H9 (cell line): ENCODE data around the gene PERCC1. TPM values are rescaled to one million over a fixed set of nuclear protein-coding genes. Genes with fewer than 3 reads are reported as not detected.

ENCODE experiments used
- DNase-seq: peaks from one replicate; pipeline ENCODE4 v3.0.0-alpha.2; 2017
- H2AFZ ChIP-seq: one replicate; pipeline ENCODE4 v1.6.1; 2013; ENCODE audit warnings: mild to moderate bottlenecking, low read length, control low read depth, moderate library complexity
- H2AK5ac ChIP-seq: 2 replicates; pipeline ENCODE4 v1.6.1; 2013; ENCODE audit warnings: low read length, control low read depth, mixed read lengths; ENCODE audit not compliant: insufficient read length
- H2BK120ac ChIP-seq: one replicate; pipeline ENCODE4 v1.6.1; 2013; ENCODE audit warnings: low read depth, mild to moderate bottlenecking, low read length, control low read depth, inconsistent platforms; ENCODE audit not compliant: poor library complexity, severe bottlenecking
- H2BK12ac ChIP-seq: 2 replicates; pipeline ENCODE4 v1.6.1; 2013; ENCODE audit warnings: low read length, control low read depth, mixed read lengths, low read depth; ENCODE audit not compliant: insufficient read length
- H2BK15ac ChIP-seq: 2 replicates; pipeline ENCODE4 v1.6.1; 2013; ENCODE audit warnings: low read depth, low read length, control low read depth
- H2BK20ac ChIP-seq: one replicate; pipeline ENCODE4 v1.6.1; 2013; ENCODE audit warnings: low read depth, mild to moderate bottlenecking, low read length, control low read depth, inconsistent platforms; ENCODE audit not compliant: poor library complexity, severe bottlenecking
- H2BK5ac ChIP-seq: 2 replicates; pipeline ENCODE4 v1.6.1; 2013; ENCODE audit warnings: low read length, control low read depth, mixed read lengths; ENCODE audit not compliant: insufficient read length
- H3K14ac ChIP-seq: 2 replicates; pipeline ENCODE4 v1.6.1; 2013; ENCODE audit warnings: low read length, control low read depth; ENCODE audit not compliant: insufficient read depth
- H3K18ac ChIP-seq: 2 replicates; pipeline ENCODE4 v1.6.1; 2013; ENCODE audit warnings: low read depth, mild to moderate bottlenecking, mixed read lengths, low read length, control low read depth; ENCODE audit not compliant: insufficient read length
- H3K23ac ChIP-seq: 2 replicates; pipeline ENCODE4 v1.6.1; 2013; ENCODE audit warnings: low read length, control low read depth, mixed read lengths, low read depth; ENCODE audit not compliant: insufficient read length
- H3K23me2 ChIP-seq: 2 replicates; pipeline ENCODE4 v1.6.1; 2013; ENCODE audit warnings: low read depth, mild to moderate bottlenecking, mixed read lengths, low read length, control low read depth; ENCODE audit not compliant: insufficient read length, poor library complexity, severe bottlenecking
- H3K27ac ChIP-seq: 2 replicates; pipeline ENCODE4 v1.5.1; 2013; ENCODE audit warnings: low read length, control low read depth, mixed read lengths, low read depth; ENCODE audit not compliant: insufficient read length
- H3K27me3 ChIP-seq: 2 replicates; pipeline ENCODE4 v1.6.1; 2013; ENCODE audit warnings: low read length, control low read depth, inconsistent platforms; ENCODE audit not compliant: insufficient read depth
- H3K4ac ChIP-seq: 2 replicates; pipeline ENCODE4 v1.6.1; 2013; ENCODE audit warnings: low read depth, mild to moderate bottlenecking, control low read depth, inconsistent platforms, low read length, moderate library complexity
- H3K4me1 ChIP-seq: 2 replicates; pipeline ENCODE4 v1.6.1; 2013; ENCODE audit warnings: low read length, control low read depth, inconsistent platforms; ENCODE audit not compliant: insufficient read depth
- H3K4me2 ChIP-seq: 2 replicates; pipeline ENCODE4 v1.6.1; 2013; ENCODE audit warnings: low read length, control low read depth, mixed read lengths; ENCODE audit not compliant: insufficient read length, insufficient read depth
- H3K56ac ChIP-seq: 2 replicates; pipeline ENCODE4 v1.6.1; 2013; ENCODE audit warnings: low read depth, mild to moderate bottlenecking, mixed read lengths, low read length, control low read depth; ENCODE audit not compliant: insufficient read length
- H3K79me1 ChIP-seq: 2 replicates; pipeline ENCODE4 v1.6.1; 2013; ENCODE audit warnings: low read depth, mild to moderate bottlenecking, moderate library complexity, low read length, control low read depth, inconsistent platforms; ENCODE audit not compliant: insufficient read depth, poor library complexity, severe bottlenecking
- H3K79me2 ChIP-seq: 2 replicates; pipeline ENCODE4 v1.6.1; 2013; ENCODE audit warnings: low read length, control low read depth, inconsistent platforms; ENCODE audit not compliant: insufficient read depth
- H3K9ac ChIP-seq: 2 replicates; pipeline ENCODE4 v1.6.1; 2013; ENCODE audit warnings: low read length, control low read depth, mixed read lengths; ENCODE audit not compliant: insufficient read length; ENCODE audit errors: extremely low read depth
- H3K9me3 ChIP-seq: one replicate; pipeline ENCODE4 v1.6.1; 2013; ENCODE audit warnings: low read depth, low read length, inconsistent platforms; ENCODE audit not compliant: control insufficient read depth
- H3T11ph ChIP-seq: one replicate; pipeline ENCODE4 v1.6.1; 2013; ENCODE audit warnings: mild to moderate bottlenecking, low read length, control low read depth, inconsistent platforms
- H4K20me1 ChIP-seq: one replicate; pipeline ENCODE4 v1.6.1; 2013; ENCODE audit not compliant: control insufficient read depth, insufficient read length, insufficient read depth
- H4K5ac ChIP-seq: 2 replicates; pipeline ENCODE4 v1.6.1; 2013; ENCODE audit warnings: low read depth, mild to moderate bottlenecking, mixed read lengths, low read length, control low read depth; ENCODE audit not compliant: insufficient read length
- H4K8ac ChIP-seq: replicated peaks from 2 replicates; pipeline ENCODE4 v1.6.1; 2013; ENCODE audit warnings: low read length, control low read depth, mixed read lengths, low read depth; ENCODE audit not compliant: insufficient read length
- H4K91ac ChIP-seq: 2 replicates; pipeline ENCODE4 v1.6.1; 2013; ENCODE audit warnings: low read depth, mild to moderate bottlenecking, moderate library complexity, mixed read lengths, low read length, control low read depth; ENCODE audit not compliant: insufficient read length
- H3K27ac Mint-ChIP-seq, 3 experiments: 2 replicates in 2 of 3; 3 replicates in 1 of 3; pipeline ENCODE4 v1.8.0; 2020 to 2021; ENCODE audit warnings: mixed read lengths in 3 of 3, mild to moderate bottlenecking in 1 of 3, moderate library complexity in 1 of 3
- H3K27me3 Mint-ChIP-seq: 2 replicates; pipeline ENCODE4 v1.8.0; 2021; ENCODE audit warnings: low read depth, mild to moderate bottlenecking, moderate library complexity, mixed read lengths
- H3K36me3 Mint-ChIP-seq, 3 experiments: 2 replicates in 2 of 3; 3 replicates in 1 of 3; pipeline ENCODE4 v1.8.0; 2020 to 2021; ENCODE audit warnings: low read depth in 3 of 3, mixed read lengths in 3 of 3; ENCODE audit not compliant: insufficient read depth in 1 of 3
- H3K4me1 Mint-ChIP-seq, 2 experiments: 2 replicates each; pipeline ENCODE4 v1.8.0; 2020; ENCODE audit warnings: mixed read lengths in 2 of 2
- H3K4me3 Mint-ChIP-seq, 2 experiments: 2 replicates in 1 of 2; 3 replicates in 1 of 2; pipeline ENCODE4 v1.8.0; 2020 to 2021; ENCODE audit warnings: mild to moderate bottlenecking in 2 of 2, mixed read lengths in 2 of 2, moderate library complexity in 1 of 2
- H3K9me3 Mint-ChIP-seq, 2 experiments: 2 replicates in 1 of 2; 3 replicates in 1 of 2; pipeline ENCODE4 v1.8.0; 2020; ENCODE audit warnings: mild to moderate bottlenecking in 2 of 2, mixed read lengths in 2 of 2, moderate library complexity in 1 of 2
- CTCF ChIP-seq: fragments of 200-600 bp; sonication (generic); conservative IDR thresholded peaks from 3 replicates; pipeline ENCODE4 v1.8.0; 2021; ENCODE audit warnings: antibody characterized with exemption, mild to moderate bottlenecking
- WGBS: extraction: QIAGEN DNeasy Blood & Tissue Kit; methylation state at CpG from one replicate; pipeline ENCODE4 v1.1.7; 2013; ENCODE audit warnings: missing lambda C conversion rate, low lambda C conversion rate, mixed read lengths; ENCODE audit not compliant: insufficient read length; ENCODE audit errors: extremely low coverage; 5-methylcytosine and 5-hydroxymethylcytosine counted together
- total RNA-seq: library from RNA; stranded (reverse); gene quantifications from 2 replicates; pipeline ENCODE4 v1.2.1, GENCODE V29; 2021

The PERCC1 gene
- total RNA-seq, 1 experiment from 2014 or later, result not detected

DNA sequence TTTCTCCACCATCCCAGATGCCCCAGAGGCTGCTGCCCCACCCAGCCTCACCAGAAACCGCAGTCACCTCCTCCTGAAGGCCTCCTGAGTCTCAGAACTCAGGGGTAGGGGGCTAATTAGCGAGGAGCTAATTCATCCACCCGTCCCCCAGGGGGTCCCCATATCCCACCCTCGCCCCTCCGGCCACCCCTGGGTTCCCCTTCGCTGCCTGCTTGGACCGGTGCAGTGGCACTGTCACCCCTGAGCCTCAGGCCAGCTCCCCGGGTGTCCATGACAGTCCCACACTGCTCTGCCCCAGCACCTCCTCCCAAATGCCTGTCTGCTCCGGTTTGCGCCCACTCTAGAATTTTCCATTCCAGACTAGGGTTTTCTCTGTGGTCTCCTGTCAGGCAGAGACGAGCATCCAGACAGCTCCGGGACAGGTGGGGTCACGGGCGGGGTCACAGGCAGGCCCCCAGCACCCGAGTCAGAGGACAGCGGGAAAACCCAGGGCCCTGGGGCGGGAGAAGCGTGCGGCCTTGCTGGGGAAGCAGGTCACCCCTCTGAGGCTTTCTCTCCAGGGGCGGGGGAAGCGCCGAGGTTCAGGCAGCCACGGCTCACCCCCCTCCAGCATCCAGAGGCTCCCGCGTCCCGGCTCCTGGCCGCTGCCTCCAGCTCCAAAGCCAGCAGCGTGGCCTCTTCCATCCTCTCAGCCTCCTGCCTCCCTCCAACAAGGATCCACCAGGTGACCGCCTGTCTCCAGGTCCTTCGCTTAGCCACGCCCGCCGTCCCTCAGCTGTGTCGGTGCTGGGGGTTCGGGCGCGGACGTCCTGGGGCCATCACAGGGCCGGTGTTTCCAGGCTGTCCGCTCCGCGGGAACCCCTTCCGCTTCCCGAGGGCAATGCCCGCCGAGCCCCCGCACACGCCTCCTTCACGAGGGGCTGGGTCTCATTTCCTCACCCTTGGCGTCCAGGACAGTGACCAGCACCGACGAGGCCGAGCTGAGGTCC lies 3.1 kb upstream of the PERCC1 start:
- no peak overlapping the region for H3K4me3 Mint-ChIP-seq

More for the DNA sequence above, 3.1 kb upstream of the PERCC1 start:
- Histone ChIP-seq H4K8ac (no peak overlapping the region), H3K9me3 (no peaks in the 10 kb centered on the region), H3K23me2 (no peaks in the 10 kb centered on the region), H3K56ac (no peak overlapping the region), H3K14ac (peak overlapping the region; percentile 34; the same call in 1 of the 2 replicates), H2AFZ (no peak overlapping the region), H3K27ac (no peak overlapping the region), H3K27me3 (no peaks in the 10 kb centered on the region), H3K79me1 (no peaks in the 10 kb centered on the region), H3K4ac (peak overlapping the region; percentile 72; the same call in 1 of the 2 replicates), H3K4me2 (no peak overlapping the region), H2AK5ac (no peak overlapping the region), H3K9ac (no peak overlapping the region), H2BK15ac (no peak overlapping the region), H2BK12ac (no peak overlapping the region), H4K20me1 (no peaks in the 10 kb centered on the region), H2BK20ac (no peak overlapping the region), H4K5ac (no peak overlapping the region), H4K91ac (peak overlapping the region; percentile 77), H2BK120ac (no peak overlapping the region), H3K23ac (no peak overlapping the region), H3K79me2 (no peaks in the 10 kb centered on the region), H3K18ac (peak overlapping the region; percentile 57), H2BK5ac (no peak overlapping the region), H3T11ph (no peak overlapping the region), H3K4me1 (no peaks in the 10 kb centered on the region)
- Mint-ChIP-seq H3K9me3 (no peaks in the 10 kb centered on the region), H3K4me1 (no peaks in the 10 kb centered on the region; a peak in 1 of 4 replicates), H3K36me3 (no peaks in the 10 kb centered on the region), H3K27ac (no peak overlapping the region), H3K27me3 (no peaks in the 10 kb centered on the region; the same call in 1 of the 2 replicates)
- no peak for TF ChIP-seq CTCF
- no peak for DNase-seq
- WGBS, result no CpG with 5 or more reads among the region's 53 CpGs
